AG04450 (cell line): ENCODE results near the gene TTYH3. TPM values are rescaled to one million over a fixed set of nuclear protein-coding genes. Genes with fewer than 3 reads are reported as not detected.
A peak's percentile ranks its signal among the peaks of the same experiment; 100 is the strongest.

Source experiments
- CTCF ChIA-PET: fragments of 300-600, 350-600 bp; formaldehyde crosslinking; extraction: SDS; loops from one replicate; lab custom pipeline; 2022; ENCODE audit warnings: antibody characterized with exemption, inconsistent platforms; lab: Charles Lee
- POLR2A ChIA-PET: fragments of 350-600 bp; formaldehyde crosslinking; extraction: SDS; loops from one replicate; lab custom pipeline; 2021; ENCODE audit warnings: antibody characterized with exemption, inconsistent platforms; lab: Yijun Ruan, JAX
- DNase-seq: peaks from one replicate; pipeline ENCODE4 v3.0.0-alpha.2; 2011; ENCODE audit warnings: low read depth, low spot score
- H3K27ac ChIP-seq: one replicate; pipeline ENCODE4 v1.5.1; 2012; ENCODE audit warnings: low read depth, low read length, control low read depth
- H3K27me3 ChIP-seq: one replicate; pipeline ENCODE4 v1.6.0; 2012; ENCODE audit warnings: low read length; ENCODE audit not compliant: control insufficient read depth, insufficient read depth
- H3K4me3 ChIP-seq: 2 replicates; pipeline ENCODE4 v1.5.1; 2011; ENCODE audit warnings: mild to moderate bottlenecking, low read depth, low read length, control low read depth
- H3K9me3 ChIP-seq: 2 replicates; pipeline ENCODE4 v1.5.1; 2012; ENCODE audit warnings: low read length; ENCODE audit not compliant: control insufficient read depth, insufficient read depth
- polyA plus RNA-seq: library from polyadenylated mRNA; depleted of rRNA; stranded (reverse); fragments of >200 nt; gene quantifications from 2 replicates; pipeline ENCODE4 v1.2.3, GENCODE V29; 2011
- TF ChIP-seq, protein P1 (sequence below): IDR thresholded peaks from 2 replicates; pipeline ENCODE4 v1.5.1; 2011; ENCODE audit warnings: low read depth, low read length, control low read depth, inconsistent platforms

Gene TTYH3
- polyA plus RNA-seq, 1 experiment: 30.8 TPM

- CTCF ChIA-PET: no interaction called here
These were observed 4.3 kb downstream of the TTYH3 start for GRCh38 chr7:2635810-2636701.

DNA sequence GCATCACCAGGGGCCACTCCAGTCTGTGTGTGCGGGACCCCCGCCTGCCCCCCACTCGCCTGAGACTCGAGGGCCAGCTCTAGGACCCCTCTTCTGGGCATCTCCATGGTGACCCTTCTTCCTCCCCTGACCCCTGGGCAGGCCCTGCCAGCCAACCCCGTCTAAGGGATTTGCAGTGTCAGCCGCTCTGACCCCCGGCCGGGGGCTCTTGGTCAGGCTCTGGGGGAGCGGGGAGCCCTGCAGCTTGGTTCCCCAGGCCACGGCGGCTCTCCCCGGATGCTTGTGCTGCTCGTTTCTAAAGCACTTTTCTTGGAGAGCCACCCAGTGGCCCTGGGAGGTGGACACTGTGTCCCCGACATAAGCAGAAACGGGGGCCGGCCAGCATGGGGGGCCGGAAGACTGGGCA lies 5.3 kb downstream of the TTYH3 start:
- no peak for DNase-seq
- ChIA-PET CTCF (no interaction called here), POLR2A (no interaction called here)
- Histone ChIP-seq H3K27me3 (no peaks in the 10 kb centered on the region), H3K9me3 (no peaks in the 10 kb centered on the region; the same call in 1 of the 2 replicates), H3K27ac (no peak overlapping the region), H3K4me3 (no peak overlapping the region)
- TF ChIP-seq, protein P1, sequence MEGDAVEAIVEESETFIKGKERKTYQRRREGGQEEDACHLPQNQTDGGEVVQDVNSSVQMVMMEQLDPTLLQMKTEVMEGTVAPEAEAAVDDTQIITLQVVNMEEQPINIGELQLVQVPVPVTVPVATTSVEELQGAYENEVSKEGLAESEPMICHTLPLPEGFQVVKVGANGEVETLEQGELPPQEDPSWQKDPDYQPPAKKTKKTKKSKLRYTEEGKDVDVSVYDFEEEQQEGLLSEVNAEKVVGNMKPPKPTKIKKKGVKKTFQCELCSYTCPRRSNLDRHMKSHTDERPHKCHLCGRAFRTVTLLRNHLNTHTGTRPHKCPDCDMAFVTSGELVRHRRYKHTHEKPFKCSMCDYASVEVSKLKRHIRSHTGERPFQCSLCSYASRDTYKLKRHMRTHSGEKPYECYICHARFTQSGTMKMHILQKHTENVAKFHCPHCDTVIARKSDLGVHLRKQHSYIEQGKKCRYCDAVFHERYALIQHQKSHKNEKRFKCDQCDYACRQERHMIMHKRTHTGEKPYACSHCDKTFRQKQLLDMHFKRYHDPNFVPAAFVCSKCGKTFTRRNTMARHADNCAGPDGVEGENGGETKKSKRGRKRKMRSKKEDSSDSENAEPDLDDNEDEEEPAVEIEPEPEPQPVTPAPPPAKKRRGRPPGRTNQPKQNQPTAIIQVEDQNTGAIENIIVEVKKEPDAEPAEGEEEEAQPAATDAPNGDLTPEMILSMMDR: no peak

More at GRCh38 chr7:2635810-2636701, 4.3 kb downstream of the TTYH3 start:
- no peak overlapping the region for H3K4me3 ChIP-seq
- no peaks in the 10 kb centered on the region for H3K27me3 ChIP-seq
- no peaks in the 10 kb centered on the region; the same call in 1 of the 2 replicates for H3K9me3 ChIP-seq
- TF ChIP-seq, protein P1: no peak
- H3K27ac ChIP-seq: no peak overlapping the region
- POLR2A ChIA-PET: no interaction called here
- no peak for DNase-seq

DNA sequence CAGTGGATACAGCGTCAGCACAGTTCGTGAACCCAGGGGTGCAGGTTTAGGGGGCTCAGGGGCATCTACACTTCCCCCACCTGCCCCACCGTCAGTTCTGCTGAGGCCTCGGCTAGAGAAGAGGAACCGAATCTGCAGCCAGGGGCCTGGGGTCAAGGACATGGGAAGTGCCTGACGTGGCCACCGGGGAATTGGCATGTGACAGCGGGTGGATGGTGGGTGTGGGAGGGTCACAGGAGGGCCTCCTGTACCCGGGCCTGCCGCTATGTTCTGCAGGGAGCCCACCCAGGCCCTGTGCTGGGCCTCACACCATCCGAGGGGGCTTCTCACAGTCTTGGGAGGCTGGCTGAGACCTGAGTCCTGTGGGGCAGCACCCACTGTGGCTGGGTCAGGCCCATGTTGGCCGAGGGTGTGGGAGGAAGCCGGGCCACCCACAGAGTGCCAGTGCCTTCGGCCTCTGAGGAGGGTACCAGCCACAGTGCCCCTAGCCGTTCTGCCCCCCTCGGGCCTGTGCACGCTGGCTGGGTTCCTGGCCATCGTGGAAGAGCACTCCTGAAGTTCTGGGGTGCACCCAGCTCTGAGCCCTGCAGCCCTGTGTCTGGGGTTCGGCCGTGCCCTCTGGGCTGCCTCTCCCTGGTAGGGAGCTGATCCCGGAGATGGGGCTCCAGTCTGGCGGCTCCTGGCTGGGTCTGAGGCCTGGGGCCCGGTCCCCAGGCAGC lies 5.9 kb downstream of the TTYH3 start:
- DNase-seq: no peak
- ChIA-PET POLR2A (no interaction called here), CTCF (interaction anchor here (1.1 kb wide), 1 partner anchor 71 kb away, joined by 4 read pairs; no protein-coding TSS in a partner anchor)
- Histone ChIP-seq H3K27me3 (no peaks in the 10 kb centered on the region), H3K9me3 (no peaks in the 10 kb centered on the region; the same call in 1 of the 2 replicates), H3K4me3 (no peak overlapping the region), H3K27ac (peak overlapping the region; percentile 70)
- TF ChIP-seq, protein P1: no peak

DNA sequence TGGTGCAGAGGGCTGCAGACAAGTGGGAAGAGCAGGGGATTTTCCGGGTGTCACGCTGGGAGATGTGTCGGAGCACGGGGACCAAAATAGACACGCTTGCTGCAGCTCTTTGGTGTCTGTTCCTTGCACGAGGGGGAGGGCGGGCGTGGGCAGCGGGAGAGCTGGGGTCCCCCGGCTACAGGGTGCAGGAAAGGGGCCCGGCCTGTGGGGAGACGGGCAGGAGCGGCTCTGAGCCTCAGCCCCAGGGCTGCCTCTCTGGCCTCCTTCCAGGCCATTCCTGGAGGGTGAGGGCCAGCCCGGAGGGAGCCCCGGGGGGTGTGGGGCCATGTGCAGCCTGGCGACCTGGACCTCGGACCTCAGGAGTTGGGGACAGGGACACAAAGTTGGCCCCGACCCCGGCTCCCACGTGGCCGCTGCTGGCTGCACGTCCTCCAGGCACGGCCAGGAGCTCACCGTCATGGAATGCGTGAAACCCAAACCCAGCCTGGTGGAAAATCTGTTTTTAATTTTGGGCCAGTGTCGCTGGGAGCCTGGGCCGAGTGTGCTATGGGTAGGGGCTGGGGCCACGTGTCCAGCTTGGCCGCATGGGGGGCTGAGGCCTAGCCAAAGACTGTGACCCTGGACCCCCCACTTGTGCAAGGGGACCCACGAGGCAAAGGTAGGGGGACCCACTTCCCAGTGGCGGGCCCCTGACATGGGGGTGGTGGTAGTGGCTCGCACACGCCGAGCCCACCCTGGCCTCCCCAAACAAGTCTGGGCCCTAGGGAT lies 6.6 kb downstream of the TTYH3 start:
- Histone ChIP-seq H3K27ac (peak overlapping the region; percentile 73), H3K9me3 (no peaks in the 10 kb centered on the region; the same call in 1 of the 2 replicates), H3K27me3 (no peaks in the 10 kb centered on the region), H3K4me3 (no peak overlapping the region)
- ChIA-PET CTCF (interaction anchor here (1.1 kb wide), 1 partner anchor 72 kb away, joined by 4 read pairs; no protein-coding TSS in a partner anchor), POLR2A (interaction anchor here (0.6 kb wide), 1 partner anchor 29 kb away, joined by 3 read pairs; no protein-coding TSS in a partner anchor)
- TF ChIP-seq, protein P1: no peak
- DNase-seq: no peak
